ENCODE measurements around the gene GATM. TPM values are rescaled to one million over a fixed set of nuclear protein-coding genes. Genes with fewer than 3 reads are reported as not detected.

Gene GATM
- total and polyA plus RNA-seq, 2 experiments from 2014 or later, result 39.7 to 50.0 TPM

- Histone ChIP-seq H3K9me3 (ENCODE audit: low read depth) (no peaks in the 10 kb centered on the region), H3K36me3 (no peaks in the 10 kb centered on the region), H3K27ac (no peak overlapping the region), H3K4me3 (no peak overlapping the region), H3K27me3 (no peaks in the 10 kb centered on the region), H3K4me1 (ENCODE audit: low read depth) (no peaks in the 10 kb centered on the region)
- TF ChIP-seq CTCF (IDR thresholded peaks at IDR 0.05; ENCODE audit: low read depth, low read length), result no peak
- DNase-seq (ENCODE audit: low read depth in 1 of 2, low spot score in 1 of 2), result no peak
Observed at GRCh38 chr15:45331972-45332371, 46.4 kb downstream of the GATM start.

GRCh38 chr15:45328663-45329062, 49.7 kb downstream of the GATM start:
- Histone ChIP-seq H3K27me3 (no peaks in the 10 kb centered on the region), H3K4me1 (ENCODE audit: low read depth) (no peaks in the 10 kb centered on the region), H3K27ac (no peak overlapping the region), H3K36me3 (no peaks in the 10 kb centered on the region), H3K9me3 (ENCODE audit: low read depth) (no peaks in the 10 kb centered on the region), H3K4me3 (no peak overlapping the region)
- DNase-seq (ENCODE audit: low read depth in 1 of 2, low spot score in 1 of 2), result no peak
- no peak for TF ChIP-seq CTCF (IDR thresholded peaks at IDR 0.05; ENCODE audit: low read depth, low read length)

- no peaks in the 10 kb centered on the region for H3K36me3 ChIP-seq
- no peak overlapping the region for H3K27ac ChIP-seq
- no peak overlapping the region for H3K4me3 ChIP-seq
- no peaks in the 10 kb centered on the region for H3K27me3 ChIP-seq
- TF ChIP-seq CTCF (IDR thresholded peaks at IDR 0.05; ENCODE audit: low read depth, low read length), result no peak
- H3K4me1 ChIP-seq (ENCODE audit: low read depth), result no peaks in the 10 kb centered on the region
- DNase-seq (ENCODE audit: low read depth in 1 of 2, low spot score in 1 of 2), result no peak
- no peaks in the 10 kb centered on the region for H3K9me3 ChIP-seq (ENCODE audit: low read depth)
Observed at GRCh38 chr15:45326741-45327140, 51.6 kb downstream of the GATM start.

GRCh38 chr15:45326280-45326679, 52.1 kb downstream of the GATM start:
- Histone ChIP-seq H3K4me1 (ENCODE audit: low read depth) (no peaks in the 10 kb centered on the region), H3K27ac (no peak overlapping the region)
- TF ChIP-seq CTCF (IDR thresholded peaks at IDR 0.05; ENCODE audit: low read depth, low read length), result no peak

GRCh38 chr15:45320581-45321205, 57.7 kb downstream of the GATM start:
- no peaks in the 10 kb centered on the region for H3K36me3 ChIP-seq
- no peak for DNase-seq (ENCODE audit: low read depth in 1 of 2, low spot score in 1 of 2)
- TF ChIP-seq CTCF (IDR thresholded peaks at IDR 0.05; ENCODE audit: low read depth, low read length), result no peak
- no peak overlapping the region for H3K27ac ChIP-seq
- no peaks in the 10 kb centered on the region for H3K9me3 ChIP-seq (ENCODE audit: low read depth)
- no peak overlapping the region for H3K4me3 ChIP-seq
- H3K4me1 ChIP-seq (ENCODE audit: low read depth), result no peaks in the 10 kb centered on the region
- no peaks in the 10 kb centered on the region for H3K27me3 ChIP-seq

More at GRCh38 chr15:45326280-45326679, 52.1 kb downstream of the GATM start:
- H3K9me3 ChIP-seq (ENCODE audit: low read depth), result no peaks in the 10 kb centered on the region
- H3K27me3 ChIP-seq, result no peaks in the 10 kb centered on the region
- H3K4me3 ChIP-seq, result no peak overlapping the region
- no peak for DNase-seq (ENCODE audit: low read depth in 1 of 2, low spot score in 1 of 2)
- H3K36me3 ChIP-seq, result no peaks in the 10 kb centered on the region
